NCI-H2029 treated with DMSO at 0.1 percent for 48 hours (cell line): Measurements from ENCODE around the gene UPF2.
"Not testable (repeated sequence)": the region's sequence is repeated elsewhere in the genome, so short reads cannot be mapped to it uniquely, and the experiment has no call there.

Experiments
- DNase-seq: peaks from one replicate; lab custom pipeline; 2025; lab: John Stamatoyannopoulos, UW

Gene UPF2

DNA sequence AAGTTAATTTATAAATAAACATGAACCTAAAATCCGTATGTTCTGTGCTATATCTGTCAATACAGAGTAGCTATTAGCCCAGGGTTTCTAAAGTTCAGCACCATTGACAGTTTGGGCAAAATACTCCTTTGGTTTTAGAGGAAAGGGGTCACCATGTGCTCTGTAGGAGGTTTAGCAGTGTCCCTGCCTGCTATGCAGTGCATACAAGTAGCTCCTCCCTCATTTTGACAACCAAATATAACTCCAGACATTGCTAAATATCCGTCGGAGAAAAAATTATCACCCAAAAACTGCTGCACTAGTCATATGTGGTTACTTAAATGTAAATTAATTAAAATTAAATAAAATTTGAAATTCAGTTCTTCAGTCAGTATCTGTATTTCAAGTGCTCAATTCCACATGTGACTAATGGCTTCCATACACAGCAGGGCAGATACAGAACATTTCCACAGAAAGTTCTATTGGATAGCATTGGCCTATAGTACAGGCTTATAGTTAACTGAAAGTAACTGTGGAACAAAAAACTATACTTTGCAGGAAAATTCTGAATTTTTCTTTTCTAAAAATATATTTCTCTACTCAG is 6.4 kb downstream of the UPF2 start:
- no peak for DNase-seq

DNA sequence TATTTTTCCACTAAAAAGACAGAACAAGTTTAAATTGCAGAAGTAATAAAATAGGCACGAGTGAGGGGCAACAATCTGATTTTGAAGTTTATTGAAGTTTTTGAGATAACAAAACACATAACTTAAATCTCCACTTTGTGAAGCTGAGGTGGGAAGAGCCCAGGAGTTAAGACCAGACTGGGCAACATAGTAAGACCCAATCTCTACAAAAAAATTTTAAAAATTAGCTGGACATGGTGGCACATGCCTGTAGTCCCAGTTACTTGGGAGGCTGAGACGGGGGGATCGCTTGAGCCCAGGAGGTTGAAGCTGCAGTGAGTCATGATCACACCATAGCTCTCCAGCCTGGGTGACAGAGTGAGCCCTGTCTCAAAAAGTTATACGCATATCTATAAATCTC is 11.2 kb downstream of the UPF2 start:
- DNase-seq, result no peak

DNA sequence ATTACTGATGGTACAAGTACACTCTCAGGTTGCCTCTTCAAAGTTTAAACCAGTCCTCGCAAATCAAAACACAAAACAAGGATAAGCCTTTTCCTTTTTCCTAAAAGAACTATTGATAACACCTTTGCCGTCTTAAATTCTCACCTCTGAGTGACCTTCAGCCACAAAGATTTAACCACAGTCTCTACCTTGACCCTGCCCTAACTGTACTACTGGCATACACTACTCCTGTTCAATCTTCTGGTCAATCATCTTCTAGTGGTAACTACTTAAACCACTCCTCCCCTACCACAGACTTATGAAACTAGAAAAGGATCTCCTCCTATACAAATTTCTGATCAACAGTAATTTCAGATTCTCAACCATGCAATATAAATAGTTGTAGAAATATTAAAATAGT is 15.1 kb downstream of the UPF2 start:
- no peak for DNase-seq

DNA sequence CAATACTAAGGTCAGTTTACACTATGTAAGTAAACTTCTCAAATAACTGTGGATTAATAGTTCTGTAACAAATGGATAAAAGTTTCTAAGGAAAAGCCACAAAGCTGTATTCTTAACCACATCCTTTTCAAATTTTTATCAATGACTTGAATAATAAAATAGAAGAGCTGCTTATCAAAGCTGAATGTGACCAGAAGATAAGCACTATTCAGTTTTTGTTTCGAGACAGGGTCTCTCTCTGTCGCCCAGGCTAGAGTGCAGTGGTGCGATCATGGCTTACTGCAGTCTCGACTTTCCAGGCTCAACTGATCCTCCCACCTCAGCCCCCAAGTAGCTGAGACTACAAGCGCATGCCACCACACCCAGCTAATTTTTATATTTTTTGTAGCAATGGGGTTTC is 17.0 kb downstream of the UPF2 start:
- no peak for DNase-seq

DNA sequence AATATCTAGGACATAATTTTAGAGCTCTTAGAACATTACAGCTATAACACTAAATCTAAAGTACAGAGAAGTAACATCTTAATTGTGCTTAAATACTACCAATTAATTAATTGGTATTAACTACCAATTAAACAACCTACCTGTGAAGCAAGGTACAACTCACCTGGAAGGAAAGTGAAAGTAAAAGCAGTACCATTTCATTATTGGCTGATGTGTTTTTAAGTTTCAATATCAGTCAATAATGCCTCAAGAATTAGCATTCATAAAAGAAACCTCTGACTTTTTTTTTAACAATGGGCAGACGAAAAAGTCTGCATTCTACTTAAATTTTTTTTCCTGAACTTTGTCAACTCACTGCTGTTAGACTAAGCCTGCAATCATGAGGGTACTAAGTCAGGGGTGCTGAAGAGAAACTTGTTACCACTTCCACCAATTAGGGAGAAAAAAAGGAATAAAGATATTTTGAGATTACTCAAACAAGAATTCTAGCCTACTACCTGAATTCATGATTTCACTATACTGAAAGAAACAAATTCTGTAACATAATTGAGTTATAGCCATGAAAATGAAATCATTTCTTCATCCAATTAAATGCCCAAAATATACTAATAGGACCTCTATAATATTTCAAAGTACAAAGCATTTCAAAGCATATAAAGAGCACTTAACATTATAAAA is 19.9 kb downstream of the UPF2 start:
- peak; percentile 15 for DNase-seq

DNA sequence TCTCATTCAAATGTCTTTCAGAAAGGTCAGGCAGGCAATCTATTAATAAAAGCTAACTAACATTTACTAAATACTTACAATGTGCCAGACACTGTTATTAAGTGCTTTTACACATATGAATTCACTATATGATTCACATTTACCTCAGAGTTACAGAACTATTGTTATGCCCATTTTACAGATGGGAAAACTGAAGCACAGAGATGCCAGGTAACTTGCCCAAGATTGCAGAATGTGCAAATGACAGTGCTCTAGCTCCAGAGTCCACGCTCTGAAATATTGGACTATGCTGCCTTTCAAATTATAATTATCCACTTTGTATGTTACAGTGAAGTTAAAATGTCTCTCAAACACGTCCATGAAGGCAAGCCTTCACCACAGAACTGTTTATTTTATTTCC is 22.0 kb downstream of the UPF2 start:
- no peak for DNase-seq

DNA sequence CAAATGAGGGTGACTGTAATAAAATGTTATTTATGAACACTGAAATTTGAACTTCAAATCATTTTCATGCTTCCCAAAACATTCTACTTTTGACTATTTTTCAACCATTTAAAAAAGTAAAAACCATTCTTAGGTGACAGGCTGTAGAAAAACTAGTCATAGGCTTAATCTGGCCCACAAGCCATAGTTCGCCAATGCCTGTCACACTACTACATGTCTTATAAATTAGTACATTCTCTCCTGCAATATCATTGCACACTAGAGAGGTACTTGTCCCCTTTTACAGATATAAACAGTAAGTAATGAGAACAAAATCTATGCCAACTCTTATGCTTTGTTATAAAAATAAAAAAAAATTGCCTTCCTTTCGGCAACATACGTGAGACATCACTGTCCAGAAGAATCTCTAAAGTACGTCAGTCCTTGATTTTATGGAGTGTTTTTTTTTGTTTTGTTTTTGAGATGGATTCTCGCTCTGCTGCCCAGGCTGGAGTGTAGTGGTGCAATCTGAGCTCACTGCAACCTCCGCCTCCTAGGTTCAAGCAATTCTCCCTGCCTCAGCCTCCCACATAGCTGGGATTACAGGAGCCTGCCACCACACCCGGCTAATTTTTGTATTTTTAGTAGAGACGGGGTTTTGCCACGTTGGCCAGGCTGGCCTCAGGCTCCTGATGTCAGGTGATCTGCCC is 23.2 kb downstream of the UPF2 start:
- DNase-seq, result peak; percentile 18

DNA sequence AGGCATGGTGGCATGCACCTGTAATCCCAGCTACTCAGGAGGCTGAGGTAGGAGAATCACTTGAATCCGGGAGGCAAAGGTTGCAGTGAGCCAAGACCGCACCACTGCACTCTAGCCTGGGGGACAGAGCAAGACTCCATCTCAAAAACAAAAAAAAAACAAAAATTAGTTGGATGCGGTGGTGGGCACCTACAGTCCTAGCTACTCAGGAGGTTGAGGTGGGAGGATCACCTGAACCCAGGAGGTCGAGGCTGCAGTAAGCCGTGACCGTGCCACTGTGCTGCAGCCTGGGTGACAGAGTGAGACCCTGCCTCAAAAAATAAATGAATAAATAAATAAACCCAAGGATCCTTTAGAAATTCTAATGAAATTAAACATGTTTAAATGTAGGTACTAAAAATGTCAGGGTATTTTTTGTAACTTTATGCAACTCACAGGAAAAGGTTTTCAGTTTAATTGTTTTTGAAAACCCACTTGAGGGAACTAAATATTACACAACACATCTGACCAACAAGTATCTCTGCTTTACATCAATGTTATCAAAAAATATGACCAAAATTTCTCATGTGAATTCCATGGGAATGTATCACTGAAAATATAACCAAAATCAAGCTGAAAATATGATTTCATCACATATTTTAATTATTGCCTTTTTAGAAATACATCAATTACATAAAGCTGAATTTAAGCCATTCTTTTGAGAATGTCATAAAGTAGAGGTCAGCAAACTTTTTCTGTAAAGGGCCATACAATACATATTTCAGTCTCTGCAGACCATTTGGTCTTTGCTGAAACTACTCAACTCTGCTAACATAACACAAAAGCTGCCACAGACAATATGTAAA is 23.9 kb downstream of the UPF2 start:
- DNase-seq, result no peak

DNA sequence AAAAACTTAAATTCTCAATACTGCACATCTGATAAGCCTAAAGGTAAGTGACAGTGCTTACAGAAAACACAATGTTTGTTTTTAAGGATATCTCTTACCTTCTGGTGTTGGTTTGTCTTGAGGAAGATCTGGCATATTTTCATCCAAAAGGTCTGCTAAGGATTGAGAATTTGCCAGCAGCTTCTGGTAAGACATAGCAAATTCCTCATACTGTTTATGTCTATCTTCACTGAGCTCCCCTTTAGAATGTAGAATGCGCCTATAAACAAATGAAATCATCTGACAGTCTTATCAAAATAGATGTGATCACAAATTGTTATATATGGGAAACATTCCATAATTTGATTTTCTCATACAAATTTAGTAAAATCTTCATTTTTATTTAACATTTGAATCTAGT is 28.7 kb downstream of the UPF2 start:
- no peak for DNase-seq

DNA sequence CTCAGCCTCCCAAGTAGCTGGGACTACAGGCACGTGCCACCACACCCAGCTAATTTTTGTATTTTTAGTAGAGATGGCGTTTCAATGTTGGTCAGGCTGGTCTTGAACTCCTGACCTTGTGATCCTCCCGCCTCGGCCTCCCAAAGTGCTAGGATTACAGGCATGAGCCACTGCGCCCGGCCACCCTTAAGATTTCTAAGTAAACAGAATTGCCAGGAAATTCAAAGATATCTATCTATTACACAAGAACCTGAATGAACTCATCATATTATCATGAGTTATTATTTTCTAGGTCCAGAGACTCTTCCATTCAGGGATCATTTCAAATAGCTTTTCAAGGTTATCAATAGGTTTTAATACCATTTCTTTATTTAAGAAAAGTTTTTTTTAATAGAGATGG is 29.2 kb downstream of the UPF2 start:
- DNase-seq, result not testable (repeated sequence)

DNA sequence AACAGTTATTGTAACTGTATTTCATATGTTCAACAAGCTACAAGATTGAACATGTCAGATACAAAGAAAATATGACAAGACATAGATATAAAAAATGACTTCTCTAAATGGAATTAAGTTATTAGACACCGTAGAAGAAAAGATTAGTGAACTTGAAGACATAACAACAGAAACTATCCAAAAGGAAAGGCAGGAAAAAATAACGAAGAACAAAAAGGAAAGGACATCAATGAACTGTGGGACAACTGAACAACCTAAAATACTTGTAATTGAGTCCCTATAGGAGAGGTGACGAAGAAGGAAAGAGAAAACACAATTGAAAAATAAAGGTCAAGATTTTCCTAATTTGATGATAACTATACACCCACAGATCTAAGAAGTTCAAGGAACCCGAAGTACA is 32.3 kb downstream of the UPF2 start:
- no peak for DNase-seq

DNA sequence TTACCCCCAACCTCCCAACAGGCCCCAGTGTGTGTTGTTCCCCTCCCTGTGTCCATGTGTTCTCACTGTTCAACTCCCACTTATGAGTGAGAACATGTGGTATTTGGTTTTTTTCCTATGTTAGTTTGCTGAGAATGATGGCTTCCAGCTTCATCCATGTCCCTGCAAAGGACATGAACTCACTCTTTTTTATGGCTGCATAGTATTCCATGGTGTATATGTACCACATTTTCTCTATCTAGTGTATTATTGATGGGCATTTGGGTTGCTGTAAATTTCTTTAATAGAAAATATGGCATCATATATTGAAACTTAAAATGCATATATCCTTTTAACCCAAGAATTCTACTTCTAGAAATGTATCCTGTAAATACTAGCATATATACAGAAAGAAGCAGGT is 33.8 kb downstream of the UPF2 start:
- DNase-seq, result not testable (repeated sequence)

DNA sequence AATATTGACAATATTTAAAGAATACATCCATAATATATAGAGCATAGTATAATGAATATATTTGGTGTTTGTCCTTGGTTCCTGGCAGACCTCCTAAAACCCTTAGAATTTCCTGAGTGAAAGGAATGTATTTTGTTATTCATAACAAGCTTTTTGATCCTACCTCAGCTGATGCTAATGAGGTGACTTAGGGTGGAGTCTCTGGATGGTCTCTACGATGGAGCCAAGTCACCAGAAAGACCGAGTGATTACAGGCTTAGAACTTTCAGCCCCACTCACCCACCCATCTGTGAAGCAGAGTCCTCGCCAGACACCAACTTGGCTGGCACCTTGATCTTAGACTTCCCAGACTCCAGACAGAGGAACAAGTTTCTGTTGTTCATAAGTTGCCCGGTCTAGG is 35.9 kb downstream of the UPF2 start:
- DNase-seq, result no peak

DNA sequence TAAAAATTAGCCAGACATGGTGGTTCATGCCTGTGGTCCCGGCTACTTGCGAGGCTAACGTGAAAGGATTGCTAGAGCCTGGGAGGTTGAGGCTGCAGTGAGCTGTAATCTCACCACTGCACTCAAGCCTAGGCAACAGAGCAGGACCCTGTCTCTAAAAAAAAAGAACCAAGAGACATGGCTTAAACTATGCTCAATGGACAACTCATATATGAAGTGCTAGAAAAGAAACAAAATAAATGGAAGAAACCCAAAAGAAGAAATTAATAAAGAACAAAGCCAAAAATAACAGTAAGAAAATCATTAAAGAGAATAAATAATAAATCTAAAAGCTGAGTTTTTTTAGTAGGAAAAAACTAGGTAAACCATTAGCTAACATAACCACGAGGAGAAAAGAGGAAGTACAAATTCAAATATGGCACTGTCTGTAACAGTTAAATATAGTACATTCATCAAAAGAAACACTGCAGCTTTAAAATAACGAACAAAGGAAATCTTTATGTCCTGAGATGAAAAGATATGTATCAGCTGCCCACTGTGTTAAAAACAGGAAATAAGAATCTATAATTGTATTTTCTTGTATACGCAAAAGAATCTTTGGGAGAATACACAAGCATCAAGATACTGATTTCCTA is 48.7 kb downstream of the UPF2 start:
- DNase-seq, result no peak

DNA sequence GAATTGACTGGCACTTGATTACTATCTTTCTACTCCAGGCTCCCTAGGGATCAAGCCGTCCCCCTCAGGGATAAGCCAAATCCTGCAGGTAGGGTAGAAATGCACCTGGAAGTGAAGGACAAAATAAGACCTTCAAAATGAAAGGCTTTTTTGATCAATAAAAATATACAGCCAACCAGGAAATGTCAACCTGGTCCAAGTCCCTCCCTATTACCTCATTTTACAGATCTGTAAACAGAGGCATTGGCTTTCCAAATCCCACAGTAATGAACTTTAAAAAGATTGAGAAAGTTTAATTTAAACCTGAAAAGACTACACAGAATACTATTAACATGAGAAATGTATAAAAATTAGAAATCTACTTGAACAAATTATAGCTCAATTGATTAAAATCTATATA is 53.7 kb downstream of the UPF2 start:
- DNase-seq, result no peak

DNA sequence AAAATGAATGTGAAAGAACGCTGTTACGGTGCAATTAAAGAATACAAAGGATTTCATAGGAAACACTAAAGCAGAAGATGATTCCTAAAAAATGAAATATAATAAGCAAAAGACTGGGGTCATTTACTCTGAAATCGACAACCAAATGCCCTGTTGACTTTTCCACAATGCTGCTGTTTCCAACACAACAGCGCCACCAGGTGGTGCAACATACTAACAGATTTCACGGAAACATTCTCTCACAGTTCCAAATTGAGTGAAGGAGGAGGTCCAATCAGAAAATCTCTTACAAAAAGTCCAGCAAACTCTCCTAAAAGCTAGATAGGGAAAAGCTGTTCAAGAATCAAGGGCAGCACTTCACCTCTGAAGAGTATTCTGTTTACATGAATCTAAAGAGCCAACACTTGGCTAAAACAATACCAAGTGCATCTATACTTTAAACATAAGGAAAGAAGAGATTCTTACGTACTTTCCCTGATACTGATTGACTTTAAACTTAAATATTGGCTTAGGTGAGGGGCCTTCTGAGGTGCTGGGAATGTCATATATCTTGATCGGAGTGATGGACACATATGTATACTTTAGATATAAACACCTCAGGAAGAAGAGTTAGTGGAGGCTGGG is 55.9 kb downstream of the UPF2 start:
- peak; percentile 3 for DNase-seq

DNA sequence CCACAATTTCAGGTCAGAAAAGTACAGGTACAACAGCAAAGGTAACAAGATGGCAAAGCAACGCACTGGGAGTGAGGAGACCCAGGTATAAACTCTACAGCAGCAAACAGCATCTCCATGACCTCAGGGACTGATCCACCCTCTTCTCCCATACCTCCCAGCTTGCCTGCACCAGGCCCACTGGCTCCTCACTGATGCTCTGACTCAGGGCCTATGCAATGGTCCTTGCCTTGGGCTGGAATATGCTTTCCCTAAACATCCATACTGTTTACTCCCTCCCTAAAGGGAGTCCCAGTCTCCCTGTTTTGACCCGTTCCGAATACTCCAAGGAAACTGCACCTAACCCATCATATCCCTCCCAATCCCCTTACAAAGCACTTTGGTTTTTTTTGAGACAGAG is 60.4 kb downstream of the UPF2 start:
- no peak for DNase-seq

DNA sequence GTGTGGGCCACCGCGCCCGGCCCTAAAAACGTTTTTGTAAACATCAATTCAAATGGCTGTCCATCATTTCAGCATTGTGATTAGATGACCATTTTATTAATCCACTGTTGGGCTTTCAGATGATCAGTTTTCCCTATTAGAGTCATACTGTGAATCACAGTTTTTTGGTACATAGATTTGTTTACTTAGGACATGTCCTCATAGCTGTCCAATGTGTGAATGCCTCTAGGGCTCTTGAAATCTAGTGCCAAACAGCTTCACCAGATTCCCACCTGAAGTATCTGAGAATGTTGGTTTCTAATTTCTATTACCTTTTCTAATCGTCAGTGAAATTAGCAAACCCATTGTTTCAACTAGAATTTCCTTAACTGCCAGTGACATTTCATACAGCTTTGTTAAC is 66.8 kb downstream of the UPF2 start:
- DNase-seq, result no peak

DNA sequence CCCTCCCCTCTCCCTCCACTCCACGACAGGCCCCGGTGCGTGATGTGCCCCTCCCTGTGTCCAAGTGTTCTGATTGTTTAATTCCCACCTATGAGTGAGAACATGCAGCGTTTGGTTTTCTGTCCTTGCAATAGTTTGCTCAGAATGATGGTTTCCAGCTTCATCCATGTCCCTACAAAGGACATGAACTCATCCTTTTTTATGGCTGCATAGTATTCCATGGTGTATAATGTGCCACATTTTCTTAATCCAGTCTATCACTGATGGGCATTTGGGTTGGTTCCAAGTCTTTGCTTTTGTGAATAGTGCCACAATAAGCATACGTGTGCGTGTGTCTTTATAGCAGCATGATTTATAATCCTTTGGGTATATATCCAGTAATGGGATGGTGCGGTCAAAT is 70.1 kb downstream of the UPF2 start:
- not testable (repeated sequence) for DNase-seq

DNA sequence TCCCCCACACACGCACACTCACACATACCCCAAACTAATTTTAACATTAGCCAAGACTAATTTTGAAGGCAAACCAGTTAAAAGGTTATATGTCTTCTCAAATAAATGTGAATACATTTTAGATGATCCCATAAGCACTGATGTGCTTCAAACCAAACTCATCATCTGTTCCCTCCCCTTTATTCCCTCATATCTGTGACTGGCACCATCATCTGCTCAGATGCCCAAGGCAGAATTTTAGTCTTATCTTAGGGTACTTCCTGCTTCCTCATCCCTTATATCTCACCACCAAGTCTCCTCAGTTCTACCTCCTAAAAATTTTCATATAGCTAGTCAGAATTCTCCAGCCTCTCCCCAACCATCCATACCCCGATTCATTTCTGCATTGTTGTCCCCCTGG is 80.4 kb downstream of the UPF2 start:
- no peak for DNase-seq

DNA sequence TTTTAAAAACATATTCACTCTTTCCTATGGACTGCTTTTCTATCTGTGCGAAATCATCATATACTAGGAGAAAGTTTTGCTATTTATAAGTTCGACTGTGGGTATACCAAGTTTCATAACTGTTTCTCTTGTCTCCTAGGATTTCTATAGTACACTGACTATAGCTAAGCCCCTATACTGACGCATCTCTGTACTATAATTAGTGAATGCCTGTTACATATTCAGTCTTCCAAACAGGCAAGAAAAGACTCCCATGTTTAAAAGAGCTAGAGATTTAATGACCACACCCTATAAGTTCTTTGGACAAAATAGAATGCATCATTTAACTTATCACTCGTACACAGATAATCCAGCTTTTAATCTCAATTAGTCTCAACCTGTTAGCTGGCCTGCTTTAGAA is 80.8 kb downstream of the UPF2 start:
- DNase-seq, result no peak

DNA sequence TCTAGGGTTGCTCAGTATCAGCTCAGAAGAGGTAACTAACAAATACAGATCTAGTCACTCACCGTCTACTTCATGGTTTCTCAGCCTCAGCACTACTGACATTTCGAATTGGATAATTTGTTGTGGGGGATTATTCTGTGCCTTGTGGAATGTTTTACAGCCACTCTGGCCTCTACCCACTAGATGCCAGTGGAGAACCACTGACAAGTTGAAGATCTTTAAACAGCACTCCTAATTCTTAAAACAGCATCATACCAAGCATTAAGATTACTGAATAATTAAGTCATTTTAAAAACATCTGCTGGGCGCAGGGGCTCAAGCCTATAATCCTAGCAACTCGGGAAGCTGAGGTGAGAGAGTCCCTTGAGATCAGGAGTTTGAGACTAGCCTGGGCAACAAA is 82.6 kb downstream of the UPF2 start:
- DNase-seq, result no peak
